Lung (tissue), 12 donors: ENCODE measurements around the gene GGTA1. TPM values are rescaled to one million over a fixed set of nuclear protein-coding genes. Genes with fewer than 3 reads are reported as not detected.

ENCODE experiments used
- ATAC-seq: fragments of 200-7000 bp; cut with Tn5 transposase; one replicate; pipeline ENCODE4 v1.9.1; 2020; ENCODE audit warnings: moderate number of reproducible peaks; ENCODE audit not compliant: insufficient read depth, low FRiP score
- DNase-seq, 3 donors: peaks; one replicate each; pipeline ENCODE4 v3.0.0-alpha.2; 2013 to 2017
- H3K27ac ChIP-seq, 2 donors: one replicate each; pipeline ENCODE4 v1.5.1; 2013; ENCODE audit warnings: mild to moderate bottlenecking in 2 of 2, moderate library complexity in 2 of 2, control low read depth in 1 of 2, inconsistent platforms in 1 of 2, low read depth in 1 of 2, low read length in 1 of 2
- H3K27me3 ChIP-seq, 3 donors: one replicate each; pipeline ENCODE4 v1.5.1; 2013; ENCODE audit warnings: low read length in 2 of 3; ENCODE audit not compliant: control insufficient read depth in 3 of 3, insufficient read depth in 3 of 3
- H3K36me3 ChIP-seq, 4 donors: one replicate each; pipeline ENCODE4 v1.5.1; 2013; ENCODE audit warnings: low read length in 4 of 4, mild to moderate bottlenecking in 1 of 4, moderate library complexity in 1 of 4; ENCODE audit not compliant: control insufficient read depth in 4 of 4, insufficient read depth in 4 of 4
- H3K4me1 ChIP-seq, 5 donors: one replicate each; pipeline ENCODE4 v1.5.1; 2013; ENCODE audit warnings: low read length in 5 of 5, mild to moderate bottlenecking in 2 of 5, moderate library complexity in 1 of 5; ENCODE audit not compliant: control insufficient read depth in 5 of 5, insufficient read depth in 5 of 5
- H3K4me3 ChIP-seq: one replicate; pipeline ENCODE4 v1.5.1; 2013; ENCODE audit warnings: mild to moderate bottlenecking, control low read depth, moderate library complexity
- H3K9ac ChIP-seq, 2 donors: one replicate each; pipeline ENCODE4 v1.5.1; 2013; ENCODE audit warnings: low read length in 2 of 2, control low read depth in 1 of 2; ENCODE audit not compliant: insufficient read depth in 1 of 2
- H3K9me3 ChIP-seq, 4 donors: one replicate each; pipeline ENCODE4 v1.5.1; 2013; ENCODE audit warnings: low read length in 3 of 4, mild to moderate bottlenecking in 1 of 4, moderate library complexity in 1 of 4; ENCODE audit not compliant: control insufficient read depth in 4 of 4, insufficient read depth in 3 of 4
- WGBS, 2 donors: extraction: QIAGEN DNeasy Blood & Tissue Kit; methylation state at CpG; one replicate each; pipeline ENCODE4 v1.1.7; 2013; 5-methylcytosine and 5-hydroxymethylcytosine counted together
- polyA plus RNA-seq, 2 donors: library from polyadenylated mRNA; stranded (reverse); fragments of 200-250 nt; gene quantifications; one replicate each; pipeline ENCODE4 v1.2.1, GENCODE V29; 2013
- total RNA-seq, 2 donors: library from RNA; depleted of rRNA in 1 of 2; stranded (reverse); fragments of >200 nt in 1 of 2; gene quantifications; one replicate each; pipeline ENCODE4 v1.2.1, GENCODE V29; 2014 to 2021
- TF ChIP-seq, protein P1 (sequence below): IDR thresholded peaks from 2 replicates; pipeline ENCODE4 v1.5.1; 2012; ENCODE audit warnings: mild to moderate bottlenecking; ENCODE audit errors: control extremely low read depth, extremely low read depth
- donor health status: control.
- donor health status: control.
- donor health status: Bipolar disorder and iron deficiency.
- donor health status: healthy.
- donor health status: DM: yes; HTN: yes; CAD: no.

Gene GGTA1
- total and polyA plus RNA-seq, 4 donors, result 1.5 to 6.6 (median 5.8) TPM

DNA sequence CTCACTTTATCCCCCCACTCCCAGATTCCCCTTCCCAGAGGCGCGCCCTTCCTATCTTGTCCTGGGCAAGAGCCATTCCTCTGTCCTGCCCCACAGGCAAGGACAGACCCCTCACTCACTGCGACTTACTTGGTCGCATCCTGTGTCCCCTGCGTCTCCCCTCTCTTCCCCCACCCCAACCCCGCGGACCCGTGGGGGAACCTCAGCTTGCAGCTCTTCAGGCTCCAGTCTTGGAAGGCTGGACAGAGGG is 542 bp downstream of the GGTA1 start:
- peaks cover 2 to 21% (median 8%) of the 10 kb centered on the region in 5 donors for H3K4me1 ChIP-seq
- peak overlapping the region in 1 of 2 donors; percentile 49 for H3K9ac ChIP-seq
- ATAC-seq (no peak), DNase-seq (peak in 1 of 3 donors; percentile 25)
- TF ChIP-seq, protein P1, sequence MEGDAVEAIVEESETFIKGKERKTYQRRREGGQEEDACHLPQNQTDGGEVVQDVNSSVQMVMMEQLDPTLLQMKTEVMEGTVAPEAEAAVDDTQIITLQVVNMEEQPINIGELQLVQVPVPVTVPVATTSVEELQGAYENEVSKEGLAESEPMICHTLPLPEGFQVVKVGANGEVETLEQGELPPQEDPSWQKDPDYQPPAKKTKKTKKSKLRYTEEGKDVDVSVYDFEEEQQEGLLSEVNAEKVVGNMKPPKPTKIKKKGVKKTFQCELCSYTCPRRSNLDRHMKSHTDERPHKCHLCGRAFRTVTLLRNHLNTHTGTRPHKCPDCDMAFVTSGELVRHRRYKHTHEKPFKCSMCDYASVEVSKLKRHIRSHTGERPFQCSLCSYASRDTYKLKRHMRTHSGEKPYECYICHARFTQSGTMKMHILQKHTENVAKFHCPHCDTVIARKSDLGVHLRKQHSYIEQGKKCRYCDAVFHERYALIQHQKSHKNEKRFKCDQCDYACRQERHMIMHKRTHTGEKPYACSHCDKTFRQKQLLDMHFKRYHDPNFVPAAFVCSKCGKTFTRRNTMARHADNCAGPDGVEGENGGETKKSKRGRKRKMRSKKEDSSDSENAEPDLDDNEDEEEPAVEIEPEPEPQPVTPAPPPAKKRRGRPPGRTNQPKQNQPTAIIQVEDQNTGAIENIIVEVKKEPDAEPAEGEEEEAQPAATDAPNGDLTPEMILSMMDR, result no peak
- no peaks in the 10 kb centered on the region for H3K9me3 ChIP-seq
- H3K36me3 ChIP-seq, result no peaks in the 10 kb centered on the region
- H3K27me3 ChIP-seq, result peaks cover 0 to 12% (median 9%) of the 10 kb centered on the region in 3 donors
- peak overlapping the region; percentile 30 for H3K4me3 ChIP-seq
- H3K27ac ChIP-seq, result peak overlapping the region; percentile 62 to 81
- WGBS, 2 donors, result 0 to 1% methylated on average over 8 of the region's 8 CpGs

DNA sequence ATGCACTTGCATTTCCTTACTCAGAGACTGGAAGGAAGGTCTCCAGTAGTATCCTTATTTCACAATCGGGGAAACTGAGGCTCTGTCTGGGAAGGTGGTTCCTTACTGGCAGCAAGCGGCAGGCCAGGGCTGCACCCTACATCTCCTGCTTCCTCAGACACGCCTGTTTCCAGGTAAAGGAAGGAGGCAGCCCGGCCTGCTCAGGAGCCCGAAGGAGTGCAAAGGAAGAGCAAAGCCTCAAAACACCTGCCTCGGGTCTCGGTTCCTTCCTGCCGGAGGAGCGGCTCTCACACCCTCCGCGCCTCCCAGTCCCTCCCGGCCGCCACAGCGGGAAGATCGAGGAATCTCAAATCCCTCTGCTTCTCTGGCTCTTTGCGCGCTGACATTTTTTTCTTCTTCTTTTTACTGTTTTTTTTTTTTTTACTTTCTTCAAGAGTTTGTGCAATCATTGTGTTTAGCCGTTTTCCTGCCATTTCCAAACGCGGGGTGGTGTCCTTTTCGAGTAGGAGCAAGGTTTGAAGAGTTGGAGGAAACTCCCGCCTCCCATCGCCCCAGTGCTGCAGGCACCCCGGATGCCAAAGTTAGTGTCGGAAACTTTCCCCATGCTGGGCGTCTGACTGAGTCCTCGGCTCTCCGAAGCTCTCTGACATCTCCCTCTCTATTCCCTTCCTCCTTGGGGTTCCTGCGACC is 1.0 kb downstream of the GGTA1 start:
- no peak overlapping the region for H3K27ac ChIP-seq
- H3K9me3 ChIP-seq, result no peaks in the 10 kb centered on the region
- peaks cover 0 to 12% (median 9%) of the 10 kb centered on the region in 3 donors for H3K27me3 ChIP-seq
- H3K9ac ChIP-seq, result no peak overlapping the region
- WGBS, 2 donors, result 1 to 2% methylated on average over 29 of the region's 29 CpGs
- DNase-seq (peak; percentile 33 to 65 (median 56)), ATAC-seq (no peak)
- H3K4me1 ChIP-seq, result peaks cover 2 to 21% (median 8%) of the 10 kb centered on the region in 5 donors
- no peaks in the 10 kb centered on the region for H3K36me3 ChIP-seq
- TF ChIP-seq, protein P1, result no peak
- no peak overlapping the region for H3K4me3 ChIP-seq

DNA sequence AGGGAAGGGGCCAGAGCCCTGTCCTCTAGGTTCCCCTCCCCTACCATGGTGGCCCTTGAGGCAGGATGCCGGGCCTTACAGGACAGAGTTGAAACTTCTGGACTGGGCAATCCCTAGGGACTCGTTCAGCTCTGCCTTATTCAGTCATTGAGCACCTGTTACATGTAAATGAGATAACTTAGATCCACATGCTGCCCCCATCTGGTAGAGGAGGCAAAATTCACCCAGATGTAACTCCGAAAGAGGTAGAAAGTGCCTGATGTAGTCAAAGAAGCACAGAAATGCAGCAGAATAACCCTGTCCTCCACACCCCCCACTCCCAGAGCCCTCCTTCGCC is 1.5 kb downstream of the GGTA1 start:
- ATAC-seq (peak; percentile 74), DNase-seq (peak; percentile 59 to 77 (median 68))
- no peak overlapping the region for H3K9ac ChIP-seq
- TF ChIP-seq, protein P1, result peak; percentile 59
- WGBS, 2 donors, result 0 to 4% methylated on average over 4 of the region's 4 CpGs
- no peak overlapping the region for H3K27ac ChIP-seq
- H3K4me1 ChIP-seq, result peaks cover 2 to 21% (median 8%) of the 10 kb centered on the region in 5 donors
- no peaks in the 10 kb centered on the region for H3K36me3 ChIP-seq
- H3K27me3 ChIP-seq, result peaks cover 0 to 12% (median 9%) of the 10 kb centered on the region in 3 donors
- no peaks in the 10 kb centered on the region for H3K9me3 ChIP-seq
- H3K4me3 ChIP-seq, result no peak overlapping the region

DNA sequence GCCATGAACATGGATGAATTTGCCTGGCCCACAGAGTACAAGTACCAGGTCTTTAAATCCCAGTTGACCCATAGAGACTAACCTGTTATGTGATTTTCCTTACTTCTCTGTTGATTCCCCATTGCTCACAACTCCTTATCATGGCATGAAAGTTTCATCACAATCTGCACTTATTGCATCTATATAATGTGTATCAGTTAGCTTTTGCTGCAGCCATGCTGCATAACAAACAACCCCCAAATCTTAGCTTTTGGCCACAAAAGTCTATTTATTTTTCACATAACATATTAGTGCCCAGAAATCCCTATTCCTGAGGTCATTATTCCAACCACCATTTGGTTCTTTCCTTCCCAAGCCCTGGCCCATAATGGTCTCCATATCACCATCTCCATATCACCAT is 3.7 kb downstream of the GGTA1 start:
- Histone ChIP-seq H3K4me1 (peaks cover 2 to 21% (median 8%) of the 10 kb centered on the region in 5 donors), H3K9me3 (no peaks in the 10 kb centered on the region)
- TF ChIP-seq, protein P1, result no peak

More for the DNA sequence above, 3.7 kb downstream of the GGTA1 start:
- H3K9ac ChIP-seq, result no peak overlapping the region
- no peak overlapping the region for H3K27ac ChIP-seq
- H3K4me3 ChIP-seq, result no peak overlapping the region
- H3K36me3 ChIP-seq, result no peaks in the 10 kb centered on the region
- no peak for ATAC-seq
- DNase-seq, result no peak
- H3K27me3 ChIP-seq, result peaks cover 0 to 12% (median 7%) of the 10 kb centered on the region in 3 donors
